Measurements from ENCODE around the gene SMAP1.

Gene SMAP1

GRCh38 chr6:70900047-70900446 lies 232.4 kb downstream of the SMAP1 start:
- DNase-seq (ENCODE audit: low read depth in 3 of 3), result no peak

DNA sequence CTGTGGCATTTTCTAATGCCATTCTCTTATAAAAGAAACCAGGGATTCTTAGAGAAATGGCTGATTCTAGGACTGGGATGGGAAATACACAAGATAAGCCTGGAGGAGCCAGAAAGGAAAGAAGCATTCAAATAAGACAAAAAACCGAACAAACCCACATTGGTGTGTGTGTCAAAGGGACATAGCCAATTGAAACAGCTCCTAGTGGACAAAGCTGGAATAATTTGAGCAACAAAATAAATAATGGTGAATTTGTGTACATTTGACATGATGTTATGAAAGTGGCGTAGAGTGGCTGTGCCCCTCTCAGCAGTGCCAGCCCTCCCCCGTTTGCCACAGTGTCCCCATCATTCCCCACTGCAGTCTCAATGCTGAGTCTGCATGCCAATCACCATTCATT lies 233.6 kb downstream of the SMAP1 start:
- no peak for DNase-seq (ENCODE audit: low read depth in 3 of 3)

- no peak for DNase-seq (ENCODE audit: low read depth in 3 of 3)
Observed at GRCh38 chr6:70903665-70904452, 236.2 kb downstream of the SMAP1 start.

GRCh38 chr6:70905742-70906141 lies 238.1 kb downstream of the SMAP1 start:
- DNase-seq (ENCODE audit: low read depth in 3 of 3), result no peak
